Measurements from ENCODE around the gene MYBL2.
A peak's percentile ranks its signal among the peaks of the same experiment; 100 is the strongest.
"Not testable (repeated sequence)": the region's sequence is repeated elsewhere in the genome, so short reads cannot be mapped to it uniquely, and the experiment has no call there.

Gene MYBL2

DNA sequence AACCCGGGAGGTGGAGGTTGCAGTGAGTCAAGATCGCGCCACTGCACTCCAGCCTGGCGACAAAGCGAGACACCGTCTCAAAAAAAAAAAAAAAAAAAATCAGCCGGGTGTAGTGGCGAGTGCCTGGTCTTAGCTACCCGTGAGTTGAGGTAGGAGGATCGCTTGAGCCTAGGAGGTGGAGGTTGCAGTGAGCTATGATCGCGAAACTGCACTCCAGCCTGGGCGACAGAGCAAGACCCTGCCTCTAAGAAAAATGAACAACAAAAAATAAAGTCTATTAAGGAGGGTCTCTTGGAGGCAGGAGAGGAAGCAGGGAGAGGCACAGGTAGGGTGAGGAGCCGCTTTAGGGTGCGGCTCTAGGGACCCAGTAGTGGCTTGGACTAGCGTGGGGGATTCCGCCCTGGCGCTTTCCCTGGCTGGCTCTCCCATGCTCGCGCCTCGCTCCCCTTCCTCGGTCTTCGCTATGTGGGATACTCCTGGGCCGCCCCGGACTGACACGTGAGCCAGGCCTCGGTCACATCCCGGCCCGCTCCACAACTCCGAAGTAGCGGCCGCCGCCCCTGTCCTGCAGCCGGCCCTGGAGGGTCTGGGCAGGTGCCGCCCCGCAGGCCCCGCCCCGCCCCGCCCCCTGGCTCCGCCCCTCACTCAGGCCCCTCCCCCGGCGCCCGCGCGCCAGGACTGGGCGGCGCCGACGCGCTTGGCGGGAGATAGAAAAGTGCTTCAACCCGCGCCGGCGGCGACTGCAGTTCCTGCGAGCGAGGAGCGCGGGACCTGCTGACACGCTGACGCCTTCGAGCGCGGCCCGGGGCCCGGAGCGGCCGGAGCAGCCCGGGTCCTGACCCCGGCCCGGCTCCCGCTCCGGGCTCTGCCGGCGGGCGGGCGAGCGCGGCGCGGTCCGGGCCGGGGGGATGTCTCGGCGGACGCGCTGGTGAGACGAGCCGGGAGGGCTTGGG is at the start of gene MYBL2:
Gene MYBL2, plus strand, starts transcription at position 739 of the 953 bp plus-strand sequence. Its CDS starts 170 bp downstream, at position 909.
- DNase-seq (ENCODE audit: low read depth) = peak; percentile 60
- TF ChIP-seq CTCF (IDR thresholded peaks at IDR 0.05; ENCODE audit: low read length, missing control alignments) = no peak
- peak within 1 kb of the TSS; percentile 55 for H3K4me3 ChIP-seq (replicated peaks; ENCODE audit: low read depth, low read length)

- DNase-seq (ENCODE audit: low read depth) = no peak
- no peak overlapping the region for H3K4me3 ChIP-seq (replicated peaks; ENCODE audit: low read depth, low read length)
- TF ChIP-seq CTCF (IDR thresholded peaks at IDR 0.05; ENCODE audit: low read length, missing control alignments) = no peak
Measured at GRCh38 chr20:43631598-43631997, 35.3 kb upstream of the MYBL2 start.

DNA sequence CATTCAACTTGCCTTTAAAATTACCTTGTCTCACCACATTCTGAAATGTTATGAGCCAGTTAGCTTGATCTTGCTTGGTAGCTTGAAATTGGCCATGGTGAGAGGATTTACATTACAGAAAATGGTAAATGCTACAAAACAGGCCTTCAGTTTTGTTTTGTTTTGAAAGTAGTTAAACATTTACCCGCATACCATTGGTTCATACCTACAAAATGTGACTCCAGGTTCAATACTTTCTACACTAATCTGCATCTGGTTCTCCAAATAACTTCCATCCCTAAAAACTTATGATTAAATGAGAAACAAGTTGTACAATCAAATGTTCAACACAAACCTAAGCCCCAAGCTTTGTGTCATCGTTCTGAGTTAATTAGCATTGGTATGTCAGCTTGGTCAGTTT is 30.5 kb upstream of the MYBL2 start:
- H3K4me3 ChIP-seq (replicated peaks; ENCODE audit: low read depth, low read length) = no peak overlapping the region
- TF ChIP-seq CTCF (IDR thresholded peaks at IDR 0.05; ENCODE audit: low read length, missing control alignments) = no peak
- DNase-seq (ENCODE audit: low read depth) = no peak

- H3K4me3 ChIP-seq (replicated peaks; ENCODE audit: low read depth, low read length) = no peak overlapping the region
- TF ChIP-seq CTCF (IDR thresholded peaks at IDR 0.05; ENCODE audit: low read length, missing control alignments) = no peak
- no peak for DNase-seq (ENCODE audit: low read depth)
Measured at GRCh38 chr20:43642548-43642947, 24.4 kb upstream of the MYBL2 start.

GRCh38 chr20:43650997-43651525 is 15.9 kb upstream of the MYBL2 start:
- no peak overlapping the region for H3K4me3 ChIP-seq (replicated peaks; ENCODE audit: low read depth, low read length)
- no peak for TF ChIP-seq CTCF (IDR thresholded peaks at IDR 0.05; ENCODE audit: low read length, missing control alignments)
- DNase-seq (ENCODE audit: low read depth) = no peak

GRCh38 chr20:43651650-43652184 is 15.2 kb upstream of the MYBL2 start:
- not testable (repeated sequence) for H3K4me3 ChIP-seq (replicated peaks; ENCODE audit: low read depth, low read length); DNase-seq (ENCODE audit: low read depth)

GRCh38 chr20:43653966-43654365 is 12.9 kb upstream of the MYBL2 start:
- no peak for TF ChIP-seq CTCF (IDR thresholded peaks at IDR 0.05; ENCODE audit: low read length, missing control alignments)
- DNase-seq (ENCODE audit: low read depth) = no peak
- H3K4me3 ChIP-seq (replicated peaks; ENCODE audit: low read depth, low read length) = no peak overlapping the region

- not testable (repeated sequence) for DNase-seq (ENCODE audit: low read depth); H3K4me3 ChIP-seq (replicated peaks; ENCODE audit: low read depth, low read length)
Measured at GRCh38 chr20:43655176-43655575, 11.7 kb upstream of the MYBL2 start.
